GM12878 (cell line): ENCODE results near the gene KCTD19. TPM values are rescaled to one million over a fixed set of nuclear protein-coding genes. Genes with fewer than 3 reads are reported as not detected.

ENCODE experiments used
- ATAC-seq: fragments of 200-7000 bp; cut with Tn5 transposase; 3 replicates; pipeline ENCODE4 v1.9.1; 2020; ENCODE audit warnings: mild to moderate bottlenecking, moderate library complexity
- BruUV-seq: library from RNA; stranded (reverse); fragments of 400-500 nt; replicated peaks from 2 replicates; lab custom pipeline; 2021; lab: Mats Ljungman, UMichigan
- CTCF ChIA-PET: fragments of 300-600 bp; sonication (Branson Sonifier 250); formaldehyde crosslinking; extraction: SDS; loops from one replicate; lab custom pipeline; 2021; ENCODE audit warnings: inconsistent platforms; lab: Yijun Ruan, JAX
- POLR2A ChIA-PET: fragments of 350-600 bp; formaldehyde crosslinking; extraction: SDS; loops from one replicate; lab custom pipeline; 2021; ENCODE audit warnings: inconsistent platforms; lab: Charles Lee
- RAD21 ChIA-PET: fragments of 300-600 bp; sonication (Branson Sonifier 250); formaldehyde crosslinking; loops from one replicate; lab custom pipeline; 2023; ENCODE audit warnings: antibody characterized with exemption; ENCODE audit not compliant: unreplicated experiment; lab: Charles Lee
- SMC1A ChIA-PET: fragments of 300-600 bp; sonication (Branson Sonifier 250); formaldehyde crosslinking; loops from one replicate; lab custom pipeline; 2023; ENCODE audit not compliant: unreplicated experiment, uncharacterized antibody; lab: Charles Lee
- DNase-seq: peaks from one replicate; pipeline ENCODE4 v3.0.0-alpha.2; 2011; ENCODE audit warnings: low read depth, low spot score
- FAIRE-seq: peaks from 3 replicates; lab custom pipeline; 2011; peaks lifted over from hg19 to GRCh38; lab: Jason Lieb, UNC
- H2AFZ ChIP-seq: 2 replicates; pipeline ENCODE4 v1.6.0; 2011; ENCODE audit warnings: low read depth, low read length, control low read depth; ENCODE audit not compliant: control insufficient read depth
- H3K27ac ChIP-seq: 2 replicates; pipeline ENCODE4 v1.5.1; 2011; ENCODE audit warnings: control low read depth; ENCODE audit not compliant: control insufficient read depth, insufficient read depth
- H3K27me3 ChIP-seq, 2 experiments: replicated peaks in 1 of 2; 2 replicates each; pipeline versions ENCODE4 v1.6.0 to v1.6.1; 2011; ENCODE audit warnings: low read length in 1 of 2; ENCODE audit not compliant: control insufficient read depth in 2 of 2, insufficient read depth in 2 of 2
- H3K36me3 ChIP-seq, 2 experiments: 2 replicates each; pipeline ENCODE4 v1.5.1; 2011; ENCODE audit warnings: low read length in 1 of 2; ENCODE audit not compliant: control insufficient read depth in 2 of 2, insufficient read depth in 2 of 2
- H3K4me1 ChIP-seq: 2 replicates; pipeline ENCODE4 v1.6.1; 2011; ENCODE audit warnings: mild to moderate bottlenecking, low read length, moderate library complexity, mixed read lengths; ENCODE audit not compliant: control insufficient read depth, insufficient read depth
- H3K4me2 ChIP-seq: 2 replicates; pipeline ENCODE4 v1.6.0; 2011; ENCODE audit warnings: control low read depth; ENCODE audit not compliant: control insufficient read depth, insufficient read depth
- H3K4me3 ChIP-seq: fragments of 200-600 bp; sonication (generic); 2 replicates; pipeline ENCODE4 v1.5.1; 2016
- H3K79me2 ChIP-seq: 2 replicates; pipeline ENCODE4 v1.6.0; 2011; ENCODE audit warnings: low read length; ENCODE audit not compliant: control insufficient read depth, insufficient read depth
- H3K9ac ChIP-seq: 2 replicates; pipeline ENCODE4 v1.8.0; 2011; ENCODE audit warnings: low read length, control low read depth, mixed read lengths; ENCODE audit not compliant: control insufficient read depth, insufficient read depth
- H3K9me3 ChIP-seq: replicated peaks from 3 replicates; pipeline ENCODE4 v1.5.1; 2011; ENCODE audit warnings: mild to moderate bottlenecking, low read length; ENCODE audit not compliant: control insufficient read depth, insufficient read depth
- H4K20me1 ChIP-seq: 2 replicates; pipeline ENCODE4 v1.6.0; 2011; ENCODE audit not compliant: control insufficient read depth, insufficient read depth
- CEBPB ChIP-seq, 2 experiments: fragments of 150-350 bp in 1 of 2; IDR thresholded peaks; 2 replicates each; pipeline ENCODE4 v1.6.1; 2012 to 2014; ENCODE audit warnings: low read depth in 2 of 2, low read length in 2 of 2, borderline replicate concordance in 1 of 2, inconsistent platforms in 1 of 2
- EP300 ChIP-seq, 2 experiments: fragments of 150-350 bp in 1 of 2; IDR thresholded peaks; 2 replicates each; pipeline ENCODE4 v1.6.1; 2011 to 2012; ENCODE audit warnings: low read depth in 2 of 2, low read length in 2 of 2, borderline replicate concordance in 1 of 2, improper control_type of control experiment in 1 of 2, inconsistent platforms in 1 of 2; ENCODE audit not compliant: control insufficient read depth in 1 of 2
- RAD21 ChIP-seq: IDR thresholded peaks from 2 replicates; pipeline ENCODE4 v1.6.1; 2011; ENCODE audit warnings: mild to moderate bottlenecking, low read depth, low read length, moderate library complexity; ENCODE audit not compliant: insufficient read depth
- STAT3 ChIP-seq: IDR thresholded peaks from 2 replicates; pipeline ENCODE4 v1.6.1; 2011; ENCODE audit warnings: low read depth, low read length, improper control_type of control experiment
- SUPT20H ChIP-seq: IDR thresholded peaks from 2 replicates; pipeline ENCODE4 v1.6.1; 2011; ENCODE audit warnings: low read depth, mild to moderate bottlenecking, low read length, moderate library complexity, borderline replicate concordance; ENCODE audit not compliant: control insufficient read depth
- WGBS: methylation state at CpG from one replicate; pipeline ENCODE4 v1.1.6; 2016; ENCODE audit warnings: low lambda C conversion rate; ENCODE audit not compliant: insufficient replicate concordance, insufficient coverage; ENCODE audit errors: missing lambda C conversion rate; 5-methylcytosine and 5-hydroxymethylcytosine counted together
- in situ Hi-C: fragments of 300-500 bp; cut with MboI; formaldehyde crosslinking; loops from 9 replicates; pipeline ENCODE4 v1.14.3; 2018; ENCODE audit warnings: mixed read lengths
- intact Hi-C: fragments of 100-400 bp; cut with micrococcal nuclease; formaldehyde crosslinking; loops from one replicate; pipeline ENCODE4 v1.14.2; 2022; ENCODE audit not compliant: unreplicated experiment
- polyA plus RNA-seq, 11 experiments: library from polyadenylated mRNA; depleted of rRNA in 4 of 11; unstranded in 6 of 11; stranded (reverse) in 5 of 11; fragments of >200 nt; fragmentation: Nextera tagmentation in 4 of 11; fragmentation: Illumina TruSeq in 1 of 11; extraction: Ambion mirVana in 4 of 11; extraction: Trizol in 1 of 11; gene quantifications; 1 replicate in 1 of 11; 2 replicates in 10 of 11; pipeline versions ENCODE4 v1.2.1 to v1.2.3, GENCODE V29; 2011 to 2016; ENCODE audit warnings: inconsistent platforms in 2 of 11, missing spikeins in 2 of 11, low read depth in 1 of 11
- total RNA-seq, 4 experiments: library from RNA; depleted of rRNA in 3 of 4; stranded (reverse); fragments of >200 nt in 3 of 4; fragmentation: Illumina TruSeq in 1 of 4; extraction: Trizol in 1 of 4; gene quantifications; 2 replicates each; pipeline versions ENCODE4 v1.2.1 to v1.2.3, GENCODE V29; 2013 to 2021
- TF ChIP-seq, protein P1 (sequence below): fragments of 150-350 bp; IDR thresholded peaks from 2 replicates; pipeline ENCODE4 v1.6.1; 2014; ENCODE audit warnings: mild to moderate bottlenecking, low read depth, low read length

KCTD19 gene
- total and polyA plus RNA-seq, 10 of the 15 experiments (the other 5 are each of a cell fraction or from before 2014, with no cell fraction given), result 1.6 to 8.9 (median 3.9) TPM

DNA sequence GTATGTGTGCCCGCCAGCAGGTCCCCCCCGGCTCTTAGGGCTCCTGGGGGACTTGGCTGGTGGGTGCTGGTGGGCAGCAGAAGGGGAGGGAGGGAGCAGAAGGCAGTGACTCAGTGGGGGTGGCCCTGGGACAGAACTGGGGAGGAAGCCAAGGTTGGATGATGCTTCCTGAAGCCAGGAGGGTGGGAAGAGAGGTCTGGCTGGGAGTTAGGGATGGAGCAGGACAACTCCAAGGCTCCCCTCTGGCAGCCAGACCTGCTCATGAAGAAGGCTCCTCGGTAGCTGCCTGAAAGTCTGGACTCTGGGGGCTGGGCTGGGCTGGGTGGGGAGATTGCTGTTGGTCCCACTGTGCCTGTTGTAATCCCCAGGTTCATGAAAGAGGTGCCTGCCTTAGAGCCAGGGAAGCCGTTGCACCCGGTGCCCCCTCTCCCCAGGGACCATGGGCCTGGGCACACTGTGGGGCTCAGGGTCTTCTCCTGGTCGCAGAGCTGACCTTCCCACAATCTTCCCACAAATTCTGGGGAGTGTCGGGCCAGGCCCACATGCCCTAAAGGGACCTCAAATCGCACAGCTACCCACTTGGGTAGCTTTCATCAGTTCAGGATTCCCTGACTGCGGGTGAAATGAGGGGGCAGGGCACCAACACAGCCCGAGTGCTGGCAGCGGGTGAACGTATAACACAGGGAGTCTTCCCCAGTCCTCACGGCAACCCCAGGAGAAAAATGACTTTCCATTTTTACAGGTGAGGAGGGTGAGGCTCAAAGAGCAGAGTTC lies 48.4 kb downstream of the KCTD19 start:
- ChIA-PET CTCF (interaction anchor here (0.6 to 3.0 kb wide), 21 partner anchors 11 to 187 kb away, joined by 3 to 23 read pairs (median 3); partner anchors contain the start of genes FHOD1, KCTD19 and SLC9A5), POLR2A (interaction anchor here (0.5 kb wide), 1 partner anchor 301 kb away, joined by 5 read pairs; no protein-coding TSS in a partner anchor), RAD21 (interaction anchor here (0.6 to 2.3 kb wide), 9 partner anchors 18 to 123 kb away, joined by 3 to 9 read pairs (median 4); partner anchors contain the start of genes FHOD1 and TMEM208), SMC1A (interaction anchor here (1.3 to 3.6 kb wide), 5 partner anchors 13 to 61 kb away, joined by 4 to 16 read pairs (median 6); no protein-coding TSS in a partner anchor)
- peak overlapping the region; percentile 69 for H2AFZ ChIP-seq
- 22% methylated on average over 12 of the region's 13 CpGs for WGBS
- H3K4me3 ChIP-seq, result peak overlapping the region; percentile 74
- H3K27me3 ChIP-seq, result no peaks in the 10 kb centered on the region
- FAIRE-seq (no peak), DNase-seq (no peak), ATAC-seq (no peak; the same call in 2 of the 3 replicates)
- H3K9me3 ChIP-seq, result no peaks in the 10 kb centered on the region
- in situ Hi-C loops, result no loop called here
- 0 out of 2 replicates have a peak, but pooled peaks cover 2% of the 10 kb centered on the region for H3K79me2 ChIP-seq
- peak overlapping the region; percentile 6 for H3K27ac ChIP-seq
- intact Hi-C loops, result loop anchor here (1.0 to 5.0 kb wide), 3 partner anchors 49 to 119 kb away; partner anchors contain the start of genes KCTD19 and LRRC36
- H3K9ac ChIP-seq, result peak overlapping the region; percentile 62
- H4K20me1 ChIP-seq, result no peaks in the 10 kb centered on the region
- no TSS peak for BruUV-seq
- H3K4me1 ChIP-seq, result peaks cover 4% of the 10 kb centered on the region; the same call in 1 of the 2 replicates
- no peaks in the 10 kb centered on the region; a peak in 1 of 4 replicates for H3K36me3 ChIP-seq
- peak overlapping the region; percentile 91 for H3K4me2 ChIP-seq
- no peak for TF ChIP-seq RAD21
- no peak for TF ChIP-seq STAT3
- TF ChIP-seq EP300 (IDR thresholded peaks at IDR 0.05; ENCODE audit: borderline replicate concordance in 1 of 2, control insufficient read depth in 1 of 2, low read depth in 2 of 2, low read length in 2 of 2), result no peak
- TF ChIP-seq CEBPB (IDR thresholded peaks at IDR 0.05; ENCODE audit: borderline replicate concordance in 1 of 2, low read depth in 2 of 2, low read length in 2 of 2), result no peak
- TF ChIP-seq, protein P1, sequence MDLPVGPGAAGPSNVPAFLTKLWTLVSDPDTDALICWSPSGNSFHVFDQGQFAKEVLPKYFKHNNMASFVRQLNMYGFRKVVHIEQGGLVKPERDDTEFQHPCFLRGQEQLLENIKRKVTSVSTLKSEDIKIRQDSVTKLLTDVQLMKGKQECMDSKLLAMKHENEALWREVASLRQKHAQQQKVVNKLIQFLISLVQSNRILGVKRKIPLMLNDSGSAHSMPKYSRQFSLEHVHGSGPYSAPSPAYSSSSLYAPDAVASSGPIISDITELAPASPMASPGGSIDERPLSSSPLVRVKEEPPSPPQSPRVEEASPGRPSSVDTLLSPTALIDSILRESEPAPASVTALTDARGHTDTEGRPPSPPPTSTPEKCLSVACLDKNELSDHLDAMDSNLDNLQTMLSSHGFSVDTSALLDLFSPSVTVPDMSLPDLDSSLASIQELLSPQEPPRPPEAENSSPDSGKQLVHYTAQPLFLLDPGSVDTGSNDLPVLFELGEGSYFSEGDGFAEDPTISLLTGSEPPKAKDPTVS, result no peak
- no peak for TF ChIP-seq SUPT20H
